ENCODE measurements around the gene RNF224. TPM values are rescaled to one million over a fixed set of nuclear protein-coding genes. Genes with fewer than 3 reads are reported as not detected.
A peak's percentile ranks its signal among the peaks of the same experiment; 100 is the strongest.

The RNF224 gene
- total RNA-seq, 1 donor from 2014 or later, result not detected

GRCh38 chr9:137192448-137192780 is 34.9 kb upstream of the RNF224 start:
- no peak for DNase-seq

- DNase-seq, result no peak
These were observed 34.4 kb upstream of the RNF224 start for GRCh38 chr9:137192859-137193258.

- DNase-seq, result no peak
These were observed 33.5 kb upstream of the RNF224 start for GRCh38 chr9:137193771-137194170.

DNA sequence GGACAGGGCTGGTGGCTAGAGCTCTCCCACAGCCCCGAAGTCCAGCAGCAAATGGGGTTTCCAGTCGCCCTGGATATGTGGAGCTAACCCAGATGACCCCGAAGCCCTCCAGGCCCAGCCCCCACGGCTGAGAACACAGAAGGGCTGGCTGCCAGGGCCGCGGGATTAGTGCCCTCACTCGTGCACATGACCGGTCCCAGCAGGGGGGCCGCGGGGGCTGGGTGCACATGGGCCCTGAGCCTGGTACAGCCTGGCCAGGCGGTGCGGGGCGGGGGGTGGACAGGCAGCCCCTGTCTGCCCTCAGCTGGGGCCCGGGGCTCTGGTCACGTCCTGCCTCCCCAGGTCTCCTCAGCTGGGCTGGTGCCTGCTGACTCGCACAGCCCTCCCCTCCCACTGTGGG is 32.9 kb upstream of the RNF224 start:
- DNase-seq, result no peak

DNA sequence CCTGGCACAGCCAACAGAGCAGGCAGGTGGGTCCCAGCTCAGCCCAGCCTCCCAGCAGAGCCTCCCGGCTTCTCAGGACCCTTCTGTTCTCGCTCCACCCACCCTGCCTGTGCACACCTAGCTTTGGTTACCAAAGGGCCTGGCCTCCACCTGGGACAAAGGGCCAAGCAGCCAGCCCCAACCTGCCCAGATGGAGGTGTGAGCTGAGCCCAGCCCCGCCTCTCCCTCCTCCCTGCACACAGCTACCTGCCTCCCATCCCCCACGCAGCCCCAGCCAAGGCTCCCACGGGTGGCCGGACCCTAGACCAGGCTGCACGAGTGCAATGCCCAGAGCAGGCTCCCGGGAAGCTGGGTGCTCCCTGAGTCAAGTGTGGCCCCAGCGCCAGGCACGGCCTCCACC is 32.4 kb upstream of the RNF224 start:
- DNase-seq, result no peak

GRCh38 chr9:137195525-137196220 is 31.6 kb upstream of the RNF224 start:
- DNase-seq, result no peak

- no peak for DNase-seq
These were observed 29.0 kb upstream of the RNF224 start for GRCh38 chr9:137198051-137198901.

- no peak for DNase-seq
These were observed 28.4 kb upstream of the RNF224 start for GRCh38 chr9:137198902-137199283.

- no peak for DNase-seq
These were observed 27.7 kb upstream of the RNF224 start for GRCh38 chr9:137199411-137200121.

DNA sequence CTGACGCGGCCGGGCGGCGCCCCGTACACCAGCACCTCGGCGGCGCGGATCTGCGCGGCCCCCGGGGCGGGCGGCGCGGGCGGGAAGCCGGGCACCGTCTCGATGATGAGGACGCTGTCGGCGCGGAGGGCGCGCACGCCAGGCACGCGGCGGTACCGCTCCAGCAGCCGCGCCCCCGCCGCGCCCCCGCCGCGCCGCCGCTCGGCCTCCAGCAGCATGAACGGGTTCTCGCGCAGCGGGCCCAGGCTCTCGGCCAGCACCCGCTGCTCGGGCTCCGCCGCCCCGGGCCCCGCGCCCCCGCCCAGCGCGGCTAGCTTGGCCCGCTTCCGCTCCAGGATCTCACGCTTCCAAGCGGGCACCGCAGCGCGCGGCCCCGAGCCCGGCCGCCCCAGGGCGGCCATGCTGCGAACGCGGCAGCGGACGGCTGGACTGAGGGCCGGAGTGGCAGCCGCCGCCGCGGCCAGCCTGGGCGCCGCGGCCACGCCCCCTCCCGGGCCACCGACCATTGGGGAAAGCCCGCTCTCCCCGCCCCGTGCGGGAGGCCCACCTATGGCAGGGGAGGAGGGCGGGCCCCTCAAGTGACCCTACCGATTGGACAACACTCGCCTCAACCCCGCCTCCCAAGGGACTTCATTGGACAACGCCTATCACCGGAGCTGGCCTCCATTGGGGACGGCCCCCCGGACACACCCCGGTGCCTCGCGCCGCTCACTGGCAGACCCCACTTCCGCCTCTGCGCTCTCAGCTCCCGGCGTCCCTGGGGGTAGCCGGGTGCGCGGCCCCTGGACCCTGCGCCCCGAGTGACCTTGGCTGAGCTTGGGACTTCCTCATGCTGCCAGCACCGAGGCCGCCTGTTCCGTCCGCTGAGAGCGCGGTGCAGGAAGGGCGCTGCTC is 26.7 kb upstream of the RNF224 start, which contains the start of gene TPRN:
TSS of gene TPRN (minus strand) at position 431 of the 894 bp plus-strand sequence. CDS start at position 401, 30 bp downstream.
- peak; percentile 95 for DNase-seq

- no peak for DNase-seq
These were observed 26.0 kb upstream of the RNF224 start for GRCh38 chr9:137201205-137201868.

GRCh38 chr9:137202966-137203365 is 24.3 kb upstream of the RNF224 start:
- DNase-seq, result no peak

DNA sequence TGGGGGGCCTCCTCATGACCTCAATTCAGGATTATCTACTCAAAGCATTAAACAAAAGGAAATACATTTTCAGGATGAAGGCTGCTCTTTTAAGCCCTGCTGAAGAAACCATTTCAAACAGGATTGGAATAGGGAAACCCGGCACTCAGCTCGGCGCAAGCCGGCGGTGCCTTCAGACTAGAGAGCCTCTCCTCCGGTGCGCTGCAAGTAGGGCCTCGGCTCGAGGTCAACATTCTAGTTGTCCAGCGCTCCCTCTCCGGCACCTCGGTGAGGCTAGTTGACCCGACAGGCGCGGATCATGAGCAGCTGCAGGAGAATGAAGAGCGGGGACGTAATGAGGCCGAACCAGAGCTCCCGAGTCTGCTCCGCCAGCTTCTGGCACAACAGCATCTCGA is 22.6 kb upstream of the RNF224 start:
- DNase-seq, result no peak

- DNase-seq, result peak; percentile 53
These were observed 21.9 kb upstream of the RNF224 start, which contains the start of the genes NDOR1 and TMEM203 for GRCh38 chr9:137205126-137206069. Gene NDOR1 (plus strand): TSS chr9:137205700. CDS start chr9:137205778, 78 bp downstream. Gene TMEM203 (minus strand): TSS chr9:137205648. CDS start chr9:137205414, 234 bp downstream.

DNA sequence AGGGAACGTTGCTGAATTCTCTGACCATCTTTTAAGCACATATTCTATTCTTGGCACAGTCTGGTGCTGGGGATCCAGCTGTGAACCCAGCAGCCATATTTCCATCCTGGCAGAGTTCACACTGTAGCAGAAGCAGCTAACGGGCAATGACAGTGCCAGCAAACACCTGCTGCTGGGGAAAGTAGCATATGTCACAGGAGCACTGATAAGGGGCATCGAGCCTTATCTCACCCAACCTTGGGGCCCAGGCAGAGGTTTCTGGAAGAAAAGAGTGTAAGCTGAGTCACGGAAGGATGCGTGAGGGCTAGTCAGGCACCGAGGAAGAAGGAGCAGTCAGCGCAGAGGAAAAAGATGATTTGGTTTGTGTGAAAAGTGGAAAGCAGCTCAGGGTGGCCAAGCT is 20.7 kb upstream of the RNF224 start:
- DNase-seq, result no peak

DNA sequence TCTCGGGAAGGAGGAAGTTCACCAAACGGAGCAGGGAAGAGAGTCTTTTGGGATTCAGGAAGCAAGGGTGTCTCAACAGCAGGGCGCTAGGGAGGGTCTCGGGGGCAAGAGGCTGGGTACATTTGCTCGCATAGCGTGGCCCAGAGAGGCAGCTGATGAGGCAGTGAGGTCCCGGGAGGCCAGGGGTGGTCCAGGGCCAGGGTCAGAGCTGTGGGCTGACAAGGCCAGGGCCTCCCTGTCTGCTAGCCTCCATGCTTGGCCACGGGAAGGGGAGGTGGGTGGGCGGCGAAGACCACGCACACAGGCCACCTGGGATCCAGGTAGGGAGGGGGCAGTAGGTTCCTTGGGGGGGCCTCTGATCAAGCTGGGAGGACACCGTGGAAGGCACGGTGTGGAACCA is 15.8 kb upstream of the RNF224 start:
- no peak for DNase-seq

DNA sequence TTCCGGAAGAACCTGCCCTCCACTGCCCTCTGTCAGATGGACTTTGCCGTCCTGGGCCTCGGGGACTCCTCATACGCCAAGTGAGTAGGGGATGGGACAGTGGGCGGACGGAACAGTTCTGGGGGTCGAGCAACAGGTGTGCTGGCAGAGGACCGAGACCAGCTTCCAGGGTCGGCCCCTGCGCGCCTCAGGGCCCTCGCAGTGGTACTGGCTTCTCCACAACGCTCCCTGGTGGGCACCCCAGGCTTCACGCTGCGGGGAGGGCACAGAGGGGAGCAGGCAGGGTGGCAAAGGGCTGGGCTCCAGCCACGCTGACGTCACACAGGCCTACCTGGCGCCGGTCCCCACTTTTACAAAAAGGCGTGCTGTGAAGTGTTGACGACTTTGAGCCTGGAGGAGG is 14.8 kb upstream of the RNF224 start:
- DNase-seq, result no peak

- DNase-seq, result no peak
These were observed 13.9 kb upstream of the RNF224 start for GRCh38 chr9:137213160-137214060.

DNA sequence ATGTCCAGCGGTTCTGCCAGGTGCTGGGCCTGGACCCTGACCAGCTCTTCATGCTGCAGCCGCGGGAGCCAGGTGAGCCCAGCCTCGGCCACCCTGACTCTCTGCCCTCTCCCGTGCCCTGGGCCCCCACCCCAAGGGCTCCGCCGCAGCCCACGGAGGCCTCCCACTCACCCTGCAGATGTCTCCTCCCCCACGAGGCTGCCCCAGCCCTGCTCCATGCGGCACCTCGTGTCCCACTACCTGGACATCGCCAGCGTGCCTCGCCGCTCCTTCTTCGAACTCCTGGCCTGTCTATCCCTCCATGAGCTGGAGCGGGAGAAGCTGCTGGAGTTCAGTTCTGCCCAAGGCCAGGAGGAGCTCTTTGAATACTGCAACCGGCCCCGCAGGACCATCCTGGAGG is 12.7 kb upstream of the RNF224 start:
- no peak for DNase-seq

Measured in skin of body (tissue), 2 donors.